ENCODE measurements around the gene SIGLEC9.

DNA sequence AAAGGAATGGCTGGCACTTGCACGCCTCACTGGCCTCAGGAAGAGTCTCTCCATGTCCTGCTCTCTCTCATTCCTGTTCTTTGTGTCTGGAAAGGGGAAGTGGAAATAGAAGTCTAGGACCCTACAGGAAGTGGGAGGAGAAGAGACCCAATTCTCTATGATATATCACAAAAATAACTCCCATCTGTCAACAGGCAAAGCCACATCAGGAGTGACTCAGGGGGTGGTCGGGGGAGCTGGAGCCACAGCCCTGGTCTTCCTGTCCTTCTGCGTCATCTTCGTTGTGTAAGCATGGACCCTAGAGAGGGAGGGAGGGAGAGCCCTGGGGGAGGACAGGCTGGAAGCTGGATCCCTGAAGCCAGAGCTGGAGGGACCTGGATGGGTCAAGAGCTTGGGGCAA, 3.0 kb downstream of the SIGLEC9 start:
- TF ChIP-seq, protein P1, sequence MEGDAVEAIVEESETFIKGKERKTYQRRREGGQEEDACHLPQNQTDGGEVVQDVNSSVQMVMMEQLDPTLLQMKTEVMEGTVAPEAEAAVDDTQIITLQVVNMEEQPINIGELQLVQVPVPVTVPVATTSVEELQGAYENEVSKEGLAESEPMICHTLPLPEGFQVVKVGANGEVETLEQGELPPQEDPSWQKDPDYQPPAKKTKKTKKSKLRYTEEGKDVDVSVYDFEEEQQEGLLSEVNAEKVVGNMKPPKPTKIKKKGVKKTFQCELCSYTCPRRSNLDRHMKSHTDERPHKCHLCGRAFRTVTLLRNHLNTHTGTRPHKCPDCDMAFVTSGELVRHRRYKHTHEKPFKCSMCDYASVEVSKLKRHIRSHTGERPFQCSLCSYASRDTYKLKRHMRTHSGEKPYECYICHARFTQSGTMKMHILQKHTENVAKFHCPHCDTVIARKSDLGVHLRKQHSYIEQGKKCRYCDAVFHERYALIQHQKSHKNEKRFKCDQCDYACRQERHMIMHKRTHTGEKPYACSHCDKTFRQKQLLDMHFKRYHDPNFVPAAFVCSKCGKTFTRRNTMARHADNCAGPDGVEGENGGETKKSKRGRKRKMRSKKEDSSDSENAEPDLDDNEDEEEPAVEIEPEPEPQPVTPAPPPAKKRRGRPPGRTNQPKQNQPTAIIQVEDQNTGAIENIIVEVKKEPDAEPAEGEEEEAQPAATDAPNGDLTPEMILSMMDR (IDR thresholded peaks at IDR 0.05), result no peak
- peak; percentile 63 for TF ChIP-seq POLR2A (IDR thresholded peaks at IDR 0.05)
